Transverse colon (tissue), 4 donors: ENCODE results near the gene ABCC1. TPM values are rescaled to one million over a fixed set of nuclear protein-coding genes. Genes with fewer than 3 reads are reported as not detected.

Experiments
- DNase-seq: peaks from one replicate; pipeline ENCODE4 v3.0.0-alpha.2; 2019
- H3K27ac ChIP-seq, 4 donors: fragments of 200-600 bp; sonication (generic); 2 replicates each; pipeline ENCODE4 v1.5.1; 2016 to 2018; ENCODE audit warnings: inconsistent platforms in 4 of 4
- H3K27me3 ChIP-seq: fragments of 200-600 bp; sonication (generic); 2 replicates; pipeline ENCODE4 v1.5.1; 2017; ENCODE audit warnings: inconsistent platforms
- H3K36me3 ChIP-seq, 4 donors: fragments of 200-600 bp; sonication (generic); 2 replicates each; pipeline ENCODE4 v1.5.1; 2017 to 2019; ENCODE audit warnings: inconsistent platforms in 4 of 4
- H3K4me1 ChIP-seq, 4 donors: fragments of 200-600 bp; sonication (generic); 2 replicates each; pipeline ENCODE4 v1.5.1; 2017 to 2020; ENCODE audit warnings: inconsistent platforms in 4 of 4
- H3K4me3 ChIP-seq, 4 donors: fragments of 200-600 bp; sonication (generic); 1 replicate in 1 of 4; 2 replicates in 3 of 4; pipeline versions ENCODE4 v1.5.1 to v1.6.1; 2017 to 2019; ENCODE audit warnings: inconsistent platforms in 4 of 4
- H3K9me3 ChIP-seq, 2 donors: fragments of 200-600 bp; sonication (generic); 2 replicates each; pipeline ENCODE4 v1.5.1; 2017 to 2019; ENCODE audit warnings: inconsistent platforms in 2 of 2
- CTCF ChIP-seq, 5 experiments: fragments of 200-600 bp in 3 of 5; fragments of 450-650 bp in 2 of 5; sonication (generic) in 3 of 5; IDR thresholded peaks; 1 replicate in 2 of 5; 2 replicates in 3 of 5; pipeline ENCODE4 v1.5.1; 2016 to 2017; ENCODE audit warnings: antibody characterized with exemption in 5 of 5, inconsistent platforms in 3 of 5, mild to moderate bottlenecking in 2 of 5, moderate library complexity in 1 of 5
- EP300 ChIP-seq: sonication (generic); formaldehyde crosslinking; IDR thresholded peaks from one replicate; pipeline ENCODE4 v1.6.1; 2017; ENCODE audit warnings: antibody characterized with exemption, low read depth
- POLR2A ChIP-seq: fragments of 450-650 bp; IDR thresholded peaks from one replicate; pipeline ENCODE4 v1.6.1; 2016; ENCODE audit warnings: antibody characterized with exemption, mild to moderate bottlenecking, moderate library complexity
- POLR2AphosphoS5 ChIP-seq, 3 donors: sonication (generic); formaldehyde crosslinking; IDR thresholded peaks; one replicate each; pipeline ENCODE4 v1.6.1; 2016; ENCODE audit warnings: antibody characterized with exemption in 3 of 3
- WGBS, 2 donors: methylation state at CpG; one replicate each; pipeline ENCODE4 v1.1.5; 2018; ENCODE audit warnings: low coverage in 1 of 2; 5-methylcytosine and 5-hydroxymethylcytosine counted together
- in situ Hi-C, 4 donors: fragments of 200-750 bp; cut with MboI; loops; one replicate each; pipeline versions ENCODE4 v1.15.0 to v1.15.1; 2017; ENCODE audit warnings: low sequenced_read_pairs in 3 of 4, low pct_ligation_motif_present in 1 of 4, low pct_unique_long_range_greater_than_20kb in 1 of 4
- intact Hi-C: fragments of 100-400 bp; cut with DNase I; formaldehyde crosslinking; loops from one replicate; pipeline ENCODE4 v1.15.1; 2023; ENCODE audit warnings: low total_unique reads
- total RNA-seq, 4 donors: library from RNA; depleted of rRNA; stranded (reverse); fragments of >200 nt; gene quantifications; one replicate each; pipeline ENCODE4 v1.1.0, GENCODE V29; 2016

The ABCC1 gene
- total RNA-seq, 4 donors from 2014 or later: 17.1 to 67.3 (median 36.9) TPM

GRCh38 chr16:16016388-16016964 lies 67.1 kb downstream of the ABCC1 start:
- H3K4me3 ChIP-seq: no peak overlapping the region
- H3K27ac ChIP-seq: no peak overlapping the region
- intact Hi-C loops (no loop called here), in situ Hi-C loops (no loop called here)
- H3K27me3 ChIP-seq: no peaks in the 10 kb centered on the region
- no peaks in the 10 kb centered on the region for H3K9me3 ChIP-seq
- H3K4me1 ChIP-seq: peaks cover under 1 to 16% (median 8%) of the 10 kb centered on the region in 4 donors
- no peak for TF ChIP-seq EP300
- TF ChIP-seq CTCF (IDR thresholded peaks at IDR 0.05): no peak
- TF ChIP-seq POLR2A: no peak
- no peak for TF ChIP-seq POLR2AphosphoS5 (IDR thresholded peaks at IDR 0.05)
- H3K36me3 ChIP-seq: peaks cover 0 to 7% (median 3%) of the 10 kb centered on the region in 4 donors
- WGBS, 2 donors: 94% methylated on average over 3 to 11 of the region's 11 CpGs
- DNase-seq: no peak

- Histone ChIP-seq H3K4me1 (peaks cover 9 to 27% (median 21%) of the 10 kb centered on the region in 4 donors), H3K27me3 (no peaks in the 10 kb centered on the region), H3K27ac (no peak overlapping the region), H3K9me3 (no peaks in the 10 kb centered on the region), H3K36me3 (peaks cover 0 to 7% (median 0%) of the 10 kb centered on the region in 4 donors), H3K4me3 (no peak overlapping the region)
- in situ Hi-C loops: no loop called here
- TF ChIP-seq EP300 (no peak), POLR2AphosphoS5 (IDR thresholded peaks at IDR 0.05) (no peak), CTCF (IDR thresholded peaks at IDR 0.05) (no peak), POLR2A (no peak)
- intact Hi-C loops: no loop called here
- WGBS, 2 donors: 70 to 90% methylated on average over 2 to 3 of the region's 3 CpGs
- no peak for DNase-seq
Observed at GRCh38 chr16:16017812-16018211, 68.4 kb downstream of the ABCC1 start.

GRCh38 chr16:16018705-16019104 lies 69.3 kb downstream of the ABCC1 start:
- intact Hi-C loops: no loop called here
- WGBS, 2 donors: 92 to 93% methylated on average over 2 to 4 of the region's 4 CpGs

GRCh38 chr16:16019488-16019887 lies 70.1 kb downstream of the ABCC1 start:
- no peaks in the 10 kb centered on the region for H3K9me3 ChIP-seq
- 89 to 100% methylated on average over 2 to 4 of the region's 4 CpGs for WGBS, 2 donors
- in situ Hi-C loops: no loop called here

More at GRCh38 chr16:16018705-16019104, 69.3 kb downstream of the ABCC1 start:
- in situ Hi-C loops: no loop called here
- Histone ChIP-seq H3K9me3 (no peaks in the 10 kb centered on the region), H3K27ac (no peak overlapping the region), H3K4me3 (no peak overlapping the region), H3K27me3 (no peaks in the 10 kb centered on the region), H3K36me3 (peaks cover 0 to 7% (median 0%) of the 10 kb centered on the region in 4 donors), H3K4me1 (peaks cover 12 to 34% (median 26%) of the 10 kb centered on the region in 4 donors)
- no peak for TF ChIP-seq POLR2AphosphoS5 (IDR thresholded peaks at IDR 0.05)
- TF ChIP-seq POLR2A: no peak
- DNase-seq: no peak

More at GRCh38 chr16:16019488-16019887, 70.1 kb downstream of the ABCC1 start:
- H3K4me3 ChIP-seq: no peak overlapping the region
- intact Hi-C loops: no loop called here
- H3K4me1 ChIP-seq: peaks cover 12 to 36% (median 25%) of the 10 kb centered on the region in 4 donors
- no peak for DNase-seq
- peaks cover 0 to 7% (median 0%) of the 10 kb centered on the region in 4 donors for H3K36me3 ChIP-seq
- no peak for TF ChIP-seq POLR2AphosphoS5 (IDR thresholded peaks at IDR 0.05)
- TF ChIP-seq CTCF (IDR thresholded peaks at IDR 0.05): no peak
- TF ChIP-seq EP300: no peak
- no peak for TF ChIP-seq POLR2A
- H3K27ac ChIP-seq: no peak overlapping the region
- no peaks in the 10 kb centered on the region for H3K27me3 ChIP-seq
